Measurements from ENCODE around the gene MIGA2.

- TF ChIP-seq CTCF (IDR thresholded peaks at IDR 0.05) (no peak), POLR2A (IDR thresholded peaks at IDR 0.05) (no peak)
Measured at GRCh38 chr9:129084087-129084486, 47.7 kb downstream of the MIGA2 start.

All from transverse colon (tissue), 3 donors.